Measurements from ENCODE around the gene TUBB3.
A peak's percentile ranks its signal among the peaks of the same experiment; 100 is the strongest.
"Not testable (repeated sequence)": the region's sequence is repeated elsewhere in the genome, so short reads cannot be mapped to it uniquely, and the experiment has no call there.

Gene TUBB3

DNA sequence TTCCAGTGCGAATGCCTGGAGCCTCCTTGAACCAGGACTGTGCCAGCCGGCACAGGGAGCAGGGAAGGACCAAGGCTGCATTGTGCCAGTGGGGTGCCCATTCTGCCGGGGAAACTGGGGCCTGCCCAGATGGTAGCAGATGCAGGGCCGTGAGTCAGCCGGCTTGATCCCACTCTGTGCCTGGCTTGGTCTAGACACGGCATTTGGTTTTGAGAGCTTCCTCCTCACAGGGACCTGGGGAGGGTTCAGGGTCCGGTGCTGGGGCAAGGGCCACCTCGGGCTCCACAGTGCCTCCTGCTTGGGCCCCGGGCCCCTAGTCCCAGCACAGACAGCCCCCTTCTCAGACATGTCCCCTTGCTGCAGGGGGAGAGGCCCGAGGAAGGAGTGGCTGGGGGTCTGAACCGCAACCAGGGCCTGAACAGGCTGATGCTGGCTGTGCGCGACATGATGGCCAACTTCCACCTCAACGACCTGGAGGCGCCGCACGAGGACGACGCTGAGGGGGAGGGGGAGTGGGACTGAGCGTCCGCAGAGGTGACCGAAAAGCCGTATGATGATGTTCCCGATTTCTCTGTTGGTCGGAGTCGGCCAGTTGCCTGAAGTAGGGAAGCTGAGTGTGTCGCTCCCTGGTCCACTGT lies 12.3 kb upstream of the TUBB3 start:
- no peak overlapping the region for H3K27ac ChIP-seq (ENCODE audit: low read depth in 2 of 2, low read length in 2 of 2)
- H3K27me3 ChIP-seq (ENCODE audit: control insufficient read depth in 2 of 2, insufficient read depth in 2 of 2, low read length in 2 of 2): no peaks in the 10 kb centered on the region
- H3K36me3 ChIP-seq (ENCODE audit: control insufficient read depth in 2 of 2, insufficient read depth in 2 of 2, low read length in 2 of 2): peaks cover 25 to 40% of the 10 kb centered on the region in 2 donors
- no peak overlapping the region for H3K9ac ChIP-seq (ENCODE audit: low read depth in 1 of 2, low read length in 2 of 2)
- no peaks in the 10 kb centered on the region for H3K9me3 ChIP-seq (ENCODE audit: control insufficient read depth in 2 of 2, low read length in 2 of 2)
- H3K4me3 ChIP-seq (ENCODE audit: low read length in 2 of 2): no peak overlapping the region
- H3K4me1 ChIP-seq (ENCODE audit: control insufficient read depth in 2 of 2, insufficient read depth in 2 of 2, low read length in 2 of 2): no peaks in the 10 kb centered on the region

GRCh38 chr16:89911375-89911774 lies 11.8 kb upstream of the TUBB3 start:
- Histone ChIP-seq H3K27me3 (ENCODE audit: control insufficient read depth in 2 of 2, insufficient read depth in 2 of 2, low read length in 2 of 2) (no peaks in the 10 kb centered on the region), H3K9ac (ENCODE audit: low read depth in 1 of 2, low read length in 2 of 2) (no peak overlapping the region), H3K36me3 (ENCODE audit: control insufficient read depth in 2 of 2, insufficient read depth in 2 of 2, low read length in 2 of 2) (peaks cover 20 to 35% of the 10 kb centered on the region in 2 donors)

GRCh38 chr16:89912143-89912542 lies 11.0 kb upstream of the TUBB3 start:
- no peaks in the 10 kb centered on the region for H3K9me3 ChIP-seq (ENCODE audit: control insufficient read depth in 2 of 2, low read length in 2 of 2)
- no peak overlapping the region for H3K4me3 ChIP-seq (ENCODE audit: low read length in 2 of 2)
- no peaks in the 10 kb centered on the region for H3K4me1 ChIP-seq (ENCODE audit: control insufficient read depth in 2 of 2, insufficient read depth in 2 of 2, low read length in 2 of 2)
- H3K36me3 ChIP-seq (ENCODE audit: control insufficient read depth in 2 of 2, insufficient read depth in 2 of 2, low read length in 2 of 2): peaks cover 12 to 27% of the 10 kb centered on the region in 2 donors
- H3K27me3 ChIP-seq (ENCODE audit: control insufficient read depth in 2 of 2, insufficient read depth in 2 of 2, low read length in 2 of 2): no peaks in the 10 kb centered on the region
- H3K9ac ChIP-seq (ENCODE audit: low read depth in 1 of 2, low read length in 2 of 2): no peak overlapping the region
- H3K27ac ChIP-seq (ENCODE audit: low read depth in 2 of 2, low read length in 2 of 2): no peak overlapping the region

More at GRCh38 chr16:89911375-89911774, 11.8 kb upstream of the TUBB3 start:
- H3K27ac ChIP-seq (ENCODE audit: low read depth in 2 of 2, low read length in 2 of 2): no peak overlapping the region
- no peaks in the 10 kb centered on the region for H3K4me1 ChIP-seq (ENCODE audit: control insufficient read depth in 2 of 2, insufficient read depth in 2 of 2, low read length in 2 of 2)
- H3K4me3 ChIP-seq (ENCODE audit: low read length in 2 of 2): no peak overlapping the region
- H3K9me3 ChIP-seq (ENCODE audit: control insufficient read depth in 2 of 2, low read length in 2 of 2): no peaks in the 10 kb centered on the region

GRCh38 chr16:89912627-89913026 lies 10.5 kb upstream of the TUBB3 start:
- Histone ChIP-seq H3K36me3 (ENCODE audit: control insufficient read depth in 2 of 2, insufficient read depth in 2 of 2, low read length in 2 of 2) (peaks cover 12 to 27% of the 10 kb centered on the region in 2 donors), H3K27ac (ENCODE audit: low read depth in 2 of 2, low read length in 2 of 2) (no peak overlapping the region), H3K4me3 (ENCODE audit: low read length in 2 of 2) (no peak overlapping the region), H3K4me1 (ENCODE audit: control insufficient read depth in 2 of 2, insufficient read depth in 2 of 2, low read length in 2 of 2) (peaks cover 2 to 4% of the 10 kb centered on the region in 2 donors), H3K9ac (ENCODE audit: low read depth in 1 of 2, low read length in 2 of 2) (no peak overlapping the region), H3K9me3 (ENCODE audit: control insufficient read depth in 2 of 2, low read length in 2 of 2) (no peaks in the 10 kb centered on the region), H3K27me3 (ENCODE audit: control insufficient read depth in 2 of 2, insufficient read depth in 2 of 2, low read length in 2 of 2) (no peaks in the 10 kb centered on the region)

- Histone ChIP-seq H3K4me1 (ENCODE audit: control insufficient read depth in 2 of 2, insufficient read depth in 2 of 2, low read length in 2 of 2) (peaks cover 8 to 15% of the 10 kb centered on the region in 2 donors), H3K27ac (ENCODE audit: low read depth in 2 of 2, low read length in 2 of 2) (no peak overlapping the region), H3K4me3 (ENCODE audit: low read length in 2 of 2) (no peak overlapping the region), H3K9me3 (ENCODE audit: control insufficient read depth in 2 of 2, low read length in 2 of 2) (no peaks in the 10 kb centered on the region), H3K27me3 (ENCODE audit: control insufficient read depth in 2 of 2, insufficient read depth in 2 of 2, low read length in 2 of 2) (peaks cover 0 to 1% of the 10 kb centered on the region in 2 donors), H3K9ac (ENCODE audit: low read depth in 1 of 2, low read length in 2 of 2) (no peak overlapping the region), H3K36me3 (ENCODE audit: control insufficient read depth in 2 of 2, insufficient read depth in 2 of 2, low read length in 2 of 2) (peaks cover 8 to 22% of the 10 kb centered on the region in 2 donors)
Observed at GRCh38 chr16:89913408-89914387, 9.4 kb upstream of the TUBB3 start.

DNA sequence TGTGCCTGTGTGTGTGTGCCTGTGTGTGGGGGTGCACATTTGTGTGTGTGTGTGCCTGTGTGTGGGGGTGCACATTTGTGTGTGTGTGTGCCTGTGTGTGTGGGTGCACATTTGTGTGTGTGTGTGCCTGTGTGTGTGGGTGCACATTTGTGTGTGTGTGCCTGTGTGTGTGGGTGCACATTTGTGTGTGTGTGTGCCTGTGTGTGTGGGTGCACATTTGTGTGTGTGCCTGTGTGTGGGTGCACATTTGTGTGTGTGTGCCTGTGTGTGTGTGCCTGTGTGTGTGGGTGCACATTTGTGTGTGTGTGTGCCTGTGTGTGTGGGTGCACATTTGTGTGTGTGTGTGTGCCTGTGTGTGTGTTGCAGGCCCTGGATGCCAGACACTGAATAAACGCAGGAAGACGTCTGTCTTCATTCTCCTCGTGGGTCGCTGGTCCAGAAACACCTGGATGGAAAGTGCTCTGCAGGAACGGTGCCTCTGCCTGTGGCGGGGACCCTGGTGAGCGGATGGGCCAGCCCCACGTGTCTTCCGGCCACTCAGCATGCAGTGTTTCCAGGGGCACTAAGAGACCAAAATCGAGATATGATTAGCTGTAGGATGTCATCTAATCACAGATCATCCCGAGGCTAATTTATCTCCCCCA lies 8.4 kb upstream of the TUBB3 start:
- not testable (repeated sequence) for H3K9me3 ChIP-seq (ENCODE audit: control insufficient read depth in 2 of 2, low read length in 2 of 2); H3K27me3 ChIP-seq (ENCODE audit: control insufficient read depth in 2 of 2, insufficient read depth in 2 of 2, low read length in 2 of 2); H3K4me3 ChIP-seq (ENCODE audit: low read length in 2 of 2); H3K27ac ChIP-seq (ENCODE audit: low read depth in 2 of 2, low read length in 2 of 2); H3K9ac ChIP-seq (ENCODE audit: low read depth in 1 of 2, low read length in 2 of 2)
- Histone ChIP-seq H3K36me3 (ENCODE audit: control insufficient read depth in 2 of 2, insufficient read depth in 2 of 2, low read length in 2 of 2) (peaks cover 6 to 18% of the 10 kb centered on the region in 2 donors), H3K4me1 (ENCODE audit: control insufficient read depth in 2 of 2, insufficient read depth in 2 of 2, low read length in 2 of 2) (peaks cover 8 to 19% of the 10 kb centered on the region in 2 donors)

DNA sequence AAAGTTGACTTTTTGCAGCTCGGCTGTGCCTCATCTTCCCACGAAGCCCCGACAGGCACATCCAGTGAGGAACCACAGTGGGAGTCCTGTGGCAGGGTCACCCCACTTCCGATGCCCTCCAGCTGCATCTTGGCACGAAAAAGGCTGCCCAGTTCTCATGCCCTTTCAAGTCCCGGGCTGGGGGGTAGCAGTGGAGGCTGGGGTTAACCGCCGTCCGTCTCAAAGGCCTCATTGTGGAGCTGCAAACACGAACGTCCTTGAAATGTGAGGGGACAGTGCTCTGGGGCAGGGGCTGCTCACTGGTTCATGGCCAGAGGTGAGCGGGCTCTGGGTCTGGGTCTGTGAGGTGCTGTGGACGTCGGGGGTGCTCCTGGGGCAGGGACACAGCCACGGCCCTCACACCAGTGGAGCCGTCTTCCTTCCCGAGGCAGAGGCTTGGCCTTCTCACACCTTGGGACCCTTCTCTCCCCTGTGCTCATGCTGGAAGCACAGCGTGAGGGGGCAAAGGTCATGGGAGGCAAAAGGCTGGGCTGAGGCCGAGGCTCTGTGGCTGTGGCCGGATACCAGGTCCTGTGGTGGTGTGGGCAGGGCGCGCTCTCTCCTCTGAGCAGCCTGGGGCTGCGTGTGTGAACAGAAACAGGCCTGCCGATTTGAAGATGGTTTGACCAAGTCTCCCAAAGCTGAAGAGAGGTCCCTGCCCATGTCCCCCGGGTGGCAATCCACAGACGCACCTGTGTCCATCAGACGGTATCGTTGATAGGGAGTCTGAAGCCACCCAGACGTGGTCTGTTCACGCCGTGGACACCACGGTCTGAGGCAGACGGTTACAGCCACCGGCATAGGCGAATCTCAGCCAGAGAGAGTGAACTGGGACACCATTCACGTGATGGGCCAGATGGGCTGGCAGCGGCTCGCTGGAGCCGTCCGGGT lies 7.6 kb upstream of the TUBB3 start:
- Histone ChIP-seq H3K9me3 (ENCODE audit: control insufficient read depth in 2 of 2, low read length in 2 of 2) (no peaks in the 10 kb centered on the region), H3K36me3 (ENCODE audit: control insufficient read depth in 2 of 2, insufficient read depth in 2 of 2, low read length in 2 of 2) (peaks cover 6 to 15% of the 10 kb centered on the region in 2 donors), H3K4me1 (ENCODE audit: control insufficient read depth in 2 of 2, insufficient read depth in 2 of 2, low read length in 2 of 2) (peaks cover 8 to 19% of the 10 kb centered on the region in 2 donors), H3K4me3 (ENCODE audit: low read length in 2 of 2) (no peak overlapping the region), H3K27me3 (ENCODE audit: control insufficient read depth in 2 of 2, insufficient read depth in 2 of 2, low read length in 2 of 2) (peaks cover 6 to 8% of the 10 kb centered on the region in 2 donors), H3K9ac (ENCODE audit: low read depth in 1 of 2, low read length in 2 of 2) (no peak overlapping the region), H3K27ac (ENCODE audit: low read depth in 2 of 2, low read length in 2 of 2) (no peak overlapping the region)

DNA sequence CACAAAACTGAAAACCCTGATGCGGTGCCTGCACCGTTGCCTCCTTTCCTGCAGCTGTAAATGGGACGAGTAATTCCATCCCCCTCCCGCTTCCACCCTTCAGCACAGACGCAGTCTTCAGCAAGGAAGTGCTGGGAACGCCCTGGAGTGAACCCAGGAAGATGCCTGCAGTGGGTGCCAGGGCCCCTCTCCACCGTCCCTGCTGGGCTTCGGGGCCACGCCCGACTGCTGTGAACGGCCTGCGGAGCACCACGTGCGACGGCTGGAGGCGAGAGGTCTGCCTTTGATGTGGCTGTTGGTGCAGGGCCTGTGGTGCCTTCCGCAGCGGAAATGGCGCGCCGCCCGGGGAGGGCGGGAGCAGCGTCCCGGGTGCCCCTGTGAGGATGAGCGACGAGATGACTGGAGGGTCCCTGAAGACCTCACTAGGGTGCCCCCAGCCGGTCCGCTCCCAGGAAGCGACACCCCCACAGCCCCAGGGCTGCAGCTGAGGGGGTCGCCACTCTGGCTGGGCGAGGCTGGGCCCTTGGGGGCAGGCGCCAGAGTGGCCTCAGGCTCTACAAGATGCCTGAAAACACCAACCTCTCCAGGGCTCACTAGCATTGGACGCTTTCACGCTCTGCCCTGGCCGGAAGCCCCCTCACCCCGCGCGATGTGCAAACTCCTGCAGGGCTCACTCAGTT lies 5.2 kb upstream of the TUBB3 start:
- Histone ChIP-seq H3K27ac (ENCODE audit: low read depth in 2 of 2, low read length in 2 of 2) (peak overlapping the region in 1 of 2 donors; percentile 61), H3K4me3 (ENCODE audit: low read length in 2 of 2) (peak overlapping the region; percentile 47 to 52), H3K9me3 (ENCODE audit: control insufficient read depth in 2 of 2, low read length in 2 of 2) (no peaks in the 10 kb centered on the region), H3K9ac (ENCODE audit: low read depth in 1 of 2, low read length in 2 of 2) (no peak overlapping the region), H3K27me3 (ENCODE audit: control insufficient read depth in 2 of 2, insufficient read depth in 2 of 2, low read length in 2 of 2) (peaks cover 8 to 13% of the 10 kb centered on the region in 2 donors), H3K36me3 (ENCODE audit: control insufficient read depth in 2 of 2, insufficient read depth in 2 of 2, low read length in 2 of 2) (no peaks in the 10 kb centered on the region), H3K4me1 (ENCODE audit: control insufficient read depth in 2 of 2, insufficient read depth in 2 of 2, low read length in 2 of 2) (peaks cover 8 to 23% of the 10 kb centered on the region in 2 donors)

All from mucosa of rectum (tissue), 2 donors.